ENCODE measurements around the gene CMC1.
"Not testable (repeated sequence)": the region's sequence is repeated elsewhere in the genome, so short reads cannot be mapped to it uniquely, and the experiment has no call there.

Gene CMC1

GRCh38 chr3:28241221-28242160, at the start of gene CMC1:
TSS of gene CMC1 (plus strand) at chr3:28241619. CDS start at chr3:28241794, 175 bp downstream.
- Histone ChIP-seq H3K27ac (ENCODE audit: low read depth, low read length) (peak within 1 kb of the TSS; percentile 93), H3K4me3 (ENCODE audit: low read depth, low read length) (peak within 1 kb of the TSS; percentile 74), H3K9me3 (ENCODE audit: control insufficient read depth, insufficient read depth, low read length) (no peaks in the 10 kb centered on the region), H3K36me3 (ENCODE audit: control insufficient read depth, insufficient read depth, low read length) (no peaks in the 10 kb centered on the region), H3K9ac (ENCODE audit: low read depth, low read length) (peak within 1 kb of the TSS; percentile 81), H3K4me1 (ENCODE audit: control insufficient read depth, insufficient read depth, low read length) (peaks cover 35% of the 10 kb centered on the region), H3K27me3 (ENCODE audit: control insufficient read depth, insufficient read depth, low read length) (no peaks in the 10 kb centered on the region)

GRCh38 chr3:28198161-28198560, 43.3 kb upstream of the CMC1 start:
- Histone ChIP-seq H3K9ac (ENCODE audit: low read depth, low read length) (no peak overlapping the region), H3K4me1 (ENCODE audit: control insufficient read depth, insufficient read depth, low read length) (no peaks in the 10 kb centered on the region), H3K27ac (ENCODE audit: low read depth, low read length) (no peak overlapping the region), H3K27me3 (ENCODE audit: control insufficient read depth, insufficient read depth, low read length) (no peaks in the 10 kb centered on the region), H3K9me3 (ENCODE audit: control insufficient read depth, insufficient read depth, low read length) (no peaks in the 10 kb centered on the region), H3K36me3 (ENCODE audit: control insufficient read depth, insufficient read depth, low read length) (no peaks in the 10 kb centered on the region), H3K4me3 (ENCODE audit: low read depth, low read length) (no peak overlapping the region)

- H3K4me3 ChIP-seq (ENCODE audit: low read depth, low read length), result no peak overlapping the region
- no peaks in the 10 kb centered on the region for H3K36me3 ChIP-seq (ENCODE audit: control insufficient read depth, insufficient read depth, low read length)
- H3K27ac ChIP-seq (ENCODE audit: low read depth, low read length), result no peak overlapping the region
- H3K9ac ChIP-seq (ENCODE audit: low read depth, low read length), result no peak overlapping the region
- no peaks in the 10 kb centered on the region for H3K9me3 ChIP-seq (ENCODE audit: control insufficient read depth, insufficient read depth, low read length)
- H3K27me3 ChIP-seq (ENCODE audit: control insufficient read depth, insufficient read depth, low read length), result no peaks in the 10 kb centered on the region
- no peaks in the 10 kb centered on the region for H3K4me1 ChIP-seq (ENCODE audit: control insufficient read depth, insufficient read depth, low read length)
Observed at GRCh38 chr3:28198974-28199373, 42.4 kb upstream of the CMC1 start.

GRCh38 chr3:28199643-28200042, 41.8 kb upstream of the CMC1 start:
- H3K4me3 ChIP-seq (ENCODE audit: low read depth, low read length); H3K36me3 ChIP-seq (ENCODE audit: control insufficient read depth, insufficient read depth, low read length); H3K9me3 ChIP-seq (ENCODE audit: control insufficient read depth, insufficient read depth, low read length); H3K4me1 ChIP-seq (ENCODE audit: control insufficient read depth, insufficient read depth, low read length); H3K27ac ChIP-seq (ENCODE audit: low read depth, low read length); H3K9ac ChIP-seq (ENCODE audit: low read depth, low read length); H3K27me3 ChIP-seq (ENCODE audit: control insufficient read depth, insufficient read depth, low read length): not testable (repeated sequence)

GRCh38 chr3:28200366-28200848, 41.0 kb upstream of the CMC1 start:
- H3K4me3 ChIP-seq (ENCODE audit: low read depth, low read length); H3K27ac ChIP-seq (ENCODE audit: low read depth, low read length); H3K36me3 ChIP-seq (ENCODE audit: control insufficient read depth, insufficient read depth, low read length); H3K9me3 ChIP-seq (ENCODE audit: control insufficient read depth, insufficient read depth, low read length); H3K9ac ChIP-seq (ENCODE audit: low read depth, low read length); H3K4me1 ChIP-seq (ENCODE audit: control insufficient read depth, insufficient read depth, low read length); H3K27me3 ChIP-seq (ENCODE audit: control insufficient read depth, insufficient read depth, low read length): not testable (repeated sequence)

- no peak overlapping the region for H3K4me3 ChIP-seq (ENCODE audit: low read depth, low read length)
- H3K9ac ChIP-seq (ENCODE audit: low read depth, low read length), result no peak overlapping the region
- no peaks in the 10 kb centered on the region for H3K4me1 ChIP-seq (ENCODE audit: control insufficient read depth, insufficient read depth, low read length)
- H3K27ac ChIP-seq (ENCODE audit: low read depth, low read length), result no peak overlapping the region
- no peaks in the 10 kb centered on the region for H3K27me3 ChIP-seq (ENCODE audit: control insufficient read depth, insufficient read depth, low read length)
- no peaks in the 10 kb centered on the region for H3K36me3 ChIP-seq (ENCODE audit: control insufficient read depth, insufficient read depth, low read length)
- no peaks in the 10 kb centered on the region for H3K9me3 ChIP-seq (ENCODE audit: control insufficient read depth, insufficient read depth, low read length)
Observed at GRCh38 chr3:28206479-28206878, 34.9 kb upstream of the CMC1 start.

GRCh38 chr3:28207000-28207733, 34.3 kb upstream of the CMC1 start:
- Histone ChIP-seq H3K27ac (ENCODE audit: low read depth, low read length) (no peak overlapping the region), H3K36me3 (ENCODE audit: control insufficient read depth, insufficient read depth, low read length) (no peaks in the 10 kb centered on the region), H3K9ac (ENCODE audit: low read depth, low read length) (no peak overlapping the region), H3K4me1 (ENCODE audit: control insufficient read depth, insufficient read depth, low read length) (no peaks in the 10 kb centered on the region), H3K27me3 (ENCODE audit: control insufficient read depth, insufficient read depth, low read length) (no peaks in the 10 kb centered on the region), H3K4me3 (ENCODE audit: low read depth, low read length) (no peak overlapping the region), H3K9me3 (ENCODE audit: control insufficient read depth, insufficient read depth, low read length) (no peaks in the 10 kb centered on the region)

- Histone ChIP-seq H3K9ac (ENCODE audit: low read depth, low read length) (no peak overlapping the region), H3K27me3 (ENCODE audit: control insufficient read depth, insufficient read depth, low read length) (no peaks in the 10 kb centered on the region), H3K4me3 (ENCODE audit: low read depth, low read length) (no peak overlapping the region), H3K36me3 (ENCODE audit: control insufficient read depth, insufficient read depth, low read length) (no peaks in the 10 kb centered on the region), H3K9me3 (ENCODE audit: control insufficient read depth, insufficient read depth, low read length) (no peaks in the 10 kb centered on the region), H3K4me1 (ENCODE audit: control insufficient read depth, insufficient read depth, low read length) (no peaks in the 10 kb centered on the region), H3K27ac (ENCODE audit: low read depth, low read length) (no peak overlapping the region)
Observed at GRCh38 chr3:28210968-28211713, 30.3 kb upstream of the CMC1 start.

GRCh38 chr3:28212681-28213080, 28.7 kb upstream of the CMC1 start:
- Histone ChIP-seq H3K9me3 (ENCODE audit: control insufficient read depth, insufficient read depth, low read length) (no peaks in the 10 kb centered on the region), H3K4me1 (ENCODE audit: control insufficient read depth, insufficient read depth, low read length) (no peaks in the 10 kb centered on the region), H3K4me3 (ENCODE audit: low read depth, low read length) (no peak overlapping the region), H3K9ac (ENCODE audit: low read depth, low read length) (no peak overlapping the region), H3K27me3 (ENCODE audit: control insufficient read depth, insufficient read depth, low read length) (no peaks in the 10 kb centered on the region), H3K36me3 (ENCODE audit: control insufficient read depth, insufficient read depth, low read length) (no peaks in the 10 kb centered on the region), H3K27ac (ENCODE audit: low read depth, low read length) (no peak overlapping the region)

- Histone ChIP-seq H3K27ac (ENCODE audit: low read depth, low read length) (no peak overlapping the region), H3K27me3 (ENCODE audit: control insufficient read depth, insufficient read depth, low read length) (no peaks in the 10 kb centered on the region)
Observed at GRCh38 chr3:28215407-28215806, 26.0 kb upstream of the CMC1 start.

More at GRCh38 chr3:28215407-28215806, 26.0 kb upstream of the CMC1 start:
- Histone ChIP-seq H3K4me1 (ENCODE audit: control insufficient read depth, insufficient read depth, low read length) (no peaks in the 10 kb centered on the region), H3K4me3 (ENCODE audit: low read depth, low read length) (no peak overlapping the region), H3K36me3 (ENCODE audit: control insufficient read depth, insufficient read depth, low read length) (no peaks in the 10 kb centered on the region), H3K9me3 (ENCODE audit: control insufficient read depth, insufficient read depth, low read length) (no peaks in the 10 kb centered on the region), H3K9ac (ENCODE audit: low read depth, low read length) (no peak overlapping the region)
